ENCODE data around the gene CACNA1C.

GRCh38 chr12:2613326-2614073, 560.7 kb downstream of the CACNA1C start:
- TF ChIP-seq CTCF (IDR thresholded peaks at IDR 0.05) (no peak), EP300 (IDR thresholded peaks at IDR 0.05) (no peak)
